GM18861 (cell line): ENCODE data around the gene BDH1.
"Not testable (repeated sequence)": the region's sequence is repeated elsewhere in the genome, so short reads cannot be mapped to it uniquely, and the experiment has no call there.

ENCODE experiments used
- ATAC-seq: cut with Tn5 transposase; IDR thresholded peaks from one replicate; pipeline ENCODE4 v1.9.1; 2021; ENCODE audit not compliant: unreplicated experiment

The BDH1 gene

DNA sequence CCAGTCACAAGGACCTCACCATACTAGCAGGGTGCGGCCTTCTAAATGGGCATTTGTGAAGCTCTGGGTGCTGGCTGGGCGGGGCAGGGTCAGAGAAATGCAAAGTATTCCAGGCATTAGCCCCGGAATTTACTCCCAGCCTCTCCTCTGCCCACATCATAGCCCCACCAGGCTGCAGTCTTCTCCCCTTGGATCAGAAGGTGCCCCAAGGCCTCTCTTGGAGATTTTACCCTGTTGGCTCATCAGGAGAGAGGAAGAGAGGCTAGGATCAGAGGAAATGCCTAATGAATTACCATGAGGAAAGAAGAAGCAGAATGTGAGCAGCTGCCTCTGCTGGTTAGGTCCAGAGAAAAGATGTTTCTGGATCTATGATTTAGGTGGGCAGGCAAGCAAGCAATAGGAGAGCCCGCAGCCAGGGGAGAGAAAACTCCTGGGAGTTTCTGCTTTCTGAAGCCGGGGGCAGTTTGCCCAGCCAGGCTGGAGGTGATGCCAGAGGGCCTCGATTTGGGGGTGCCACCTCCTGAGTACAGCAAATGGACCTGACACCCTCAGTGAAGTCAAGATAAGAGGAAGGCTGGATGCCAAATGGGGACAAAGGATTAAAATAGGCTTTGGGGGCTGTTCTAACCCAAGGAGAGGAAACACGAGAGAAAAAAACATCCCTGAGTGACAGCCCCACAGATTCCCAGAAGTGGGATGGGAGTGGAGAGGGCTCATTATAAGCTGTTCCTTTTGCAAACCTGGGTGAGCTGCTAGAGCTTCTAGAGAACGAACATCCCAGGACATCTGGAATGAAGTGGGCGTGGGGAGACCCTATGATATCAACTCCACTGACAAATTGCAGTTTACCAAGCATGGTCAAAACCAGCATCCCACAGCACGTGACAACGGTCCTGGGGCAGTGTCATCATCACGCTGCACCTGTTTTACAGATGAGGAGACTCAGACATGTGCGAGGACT is 65.4 kb downstream of the BDH1 start:
- ATAC-seq: no peak

DNA sequence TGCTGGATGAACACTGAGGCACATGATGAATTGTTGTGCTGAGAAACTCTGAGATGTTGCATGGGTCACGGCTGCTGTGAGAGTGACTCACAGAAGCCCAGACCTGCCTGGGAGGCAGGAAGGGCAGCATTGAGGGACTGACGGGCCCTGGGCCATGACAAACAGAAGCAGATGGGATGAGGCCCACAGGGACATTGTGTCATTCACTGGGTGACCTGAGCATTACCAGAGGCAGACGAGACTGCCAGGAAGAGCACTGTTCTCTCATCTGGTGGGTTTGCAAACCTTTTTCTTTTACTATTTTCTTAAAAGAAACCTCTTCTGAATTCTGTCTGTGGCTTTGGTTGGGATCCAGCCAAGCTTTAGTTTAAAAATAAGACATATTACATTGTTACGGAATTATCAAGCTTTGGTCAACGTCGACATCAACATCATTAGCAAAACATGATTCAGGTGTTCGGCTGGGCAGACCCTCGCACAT is 67.8 kb downstream of the BDH1 start:
- ATAC-seq: no peak

DNA sequence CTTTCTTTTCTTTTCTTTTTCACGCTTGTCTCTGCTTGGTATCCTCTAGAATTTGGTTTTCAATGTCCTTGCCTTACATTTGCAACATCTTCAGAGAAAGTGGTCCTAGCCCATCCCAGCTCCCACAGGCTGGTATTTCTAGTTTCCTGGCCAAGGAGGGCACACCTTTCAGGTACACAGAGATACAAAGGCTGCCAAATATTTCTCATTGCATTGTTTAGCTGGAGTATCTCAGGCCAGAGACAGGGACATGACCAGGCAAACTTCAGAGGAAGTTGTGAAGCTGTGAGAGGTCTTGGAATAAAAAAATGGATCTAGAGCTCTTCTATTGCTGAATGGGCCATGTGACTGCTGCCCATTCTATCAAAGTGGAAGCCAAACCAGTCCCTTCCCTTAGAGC is 68.9 kb downstream of the BDH1 start:
- ATAC-seq: no peak

DNA sequence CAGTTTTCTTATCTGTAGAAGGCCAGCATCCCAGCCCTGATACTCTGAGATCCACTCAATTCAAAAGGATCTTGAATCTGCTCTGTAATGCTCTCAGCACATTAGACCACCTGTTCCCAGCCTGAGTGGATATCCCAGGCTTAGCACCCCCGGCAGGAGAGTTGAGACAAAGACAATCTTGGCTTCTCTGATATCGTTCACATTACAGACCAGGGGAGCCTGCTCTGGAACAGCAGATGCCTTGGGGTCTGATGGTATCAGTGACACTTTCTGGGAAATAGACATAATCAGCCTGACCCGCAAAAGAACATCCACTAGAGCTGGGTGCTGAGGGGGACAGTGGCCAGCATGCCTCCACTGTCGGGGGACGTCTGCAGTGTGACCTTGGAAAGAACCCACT is 70.6 kb downstream of the BDH1 start:
- no peak for ATAC-seq

DNA sequence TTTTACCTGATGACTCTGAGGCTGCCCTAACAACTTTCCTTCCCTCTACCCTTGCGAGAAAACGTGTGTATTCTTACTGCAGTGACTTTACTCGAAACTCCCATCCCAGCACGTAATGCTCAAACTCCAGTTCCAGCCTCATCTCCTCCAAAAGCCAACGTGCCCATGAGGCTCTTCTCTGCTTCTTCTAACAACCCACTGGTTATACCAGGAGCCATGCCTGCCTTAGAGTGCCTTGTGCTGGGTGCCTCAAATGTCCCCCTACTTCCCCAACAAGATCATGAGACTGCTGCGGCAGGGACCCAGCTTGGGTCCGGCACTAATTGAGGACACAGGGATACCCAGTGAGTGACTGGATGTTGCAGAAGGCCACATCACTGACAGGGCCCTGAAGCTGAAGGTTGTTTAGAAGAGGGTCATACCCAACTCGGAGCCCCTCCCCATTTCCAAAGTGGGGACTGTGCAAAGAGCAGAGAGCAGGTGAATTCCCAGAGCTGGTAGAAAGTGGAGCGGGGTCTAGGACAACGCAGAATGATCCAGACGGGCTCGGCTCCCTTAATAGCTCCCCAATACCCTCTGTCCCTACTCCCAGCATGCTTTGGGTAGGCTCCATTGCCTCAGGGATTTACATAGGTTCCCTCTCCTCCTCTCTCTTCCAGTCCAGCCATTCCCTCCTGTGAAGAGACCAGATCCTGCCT is 71.4 kb downstream of the BDH1 start:
- no peak for ATAC-seq

DNA sequence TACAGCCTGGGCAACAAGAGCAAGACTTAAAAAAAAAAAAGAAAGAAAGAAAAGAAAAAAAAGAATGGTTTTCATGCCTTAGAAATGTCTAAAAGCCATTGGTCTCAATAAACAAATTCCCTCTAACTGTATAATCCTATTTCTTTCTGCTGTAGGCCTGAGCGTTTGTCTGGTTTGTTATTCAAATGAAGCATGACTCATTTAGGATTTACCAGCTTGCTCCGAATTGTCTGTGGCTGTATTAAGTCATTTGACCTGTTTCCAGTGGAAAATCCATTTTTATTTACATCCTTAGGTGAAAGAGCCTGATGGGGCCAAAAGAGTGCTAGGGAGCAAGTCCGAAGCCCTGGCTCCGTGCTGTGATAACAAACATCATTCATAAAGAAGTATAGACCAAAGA is 73.8 kb downstream of the BDH1 start:
- ATAC-seq: no peak

DNA sequence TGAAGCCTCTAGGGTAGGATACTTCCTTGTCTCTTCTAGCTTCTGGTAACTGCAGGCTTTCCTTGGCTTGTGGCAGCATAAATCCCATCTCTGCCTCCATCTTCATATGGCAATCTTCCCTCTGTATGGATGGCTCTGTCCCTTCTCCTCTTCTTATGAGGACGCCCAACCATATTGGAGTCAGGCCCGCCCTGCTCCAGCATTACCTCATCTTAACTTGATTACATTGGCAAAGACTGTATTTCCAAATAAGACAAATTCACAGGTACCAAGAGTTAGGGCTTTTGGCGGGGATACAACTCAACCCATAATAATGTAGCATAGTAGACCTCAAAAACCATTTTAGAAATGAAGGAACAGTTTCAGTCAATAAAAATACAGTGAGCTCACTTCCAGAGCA is 75.4 kb downstream of the BDH1 start:
- no peak for ATAC-seq

DNA sequence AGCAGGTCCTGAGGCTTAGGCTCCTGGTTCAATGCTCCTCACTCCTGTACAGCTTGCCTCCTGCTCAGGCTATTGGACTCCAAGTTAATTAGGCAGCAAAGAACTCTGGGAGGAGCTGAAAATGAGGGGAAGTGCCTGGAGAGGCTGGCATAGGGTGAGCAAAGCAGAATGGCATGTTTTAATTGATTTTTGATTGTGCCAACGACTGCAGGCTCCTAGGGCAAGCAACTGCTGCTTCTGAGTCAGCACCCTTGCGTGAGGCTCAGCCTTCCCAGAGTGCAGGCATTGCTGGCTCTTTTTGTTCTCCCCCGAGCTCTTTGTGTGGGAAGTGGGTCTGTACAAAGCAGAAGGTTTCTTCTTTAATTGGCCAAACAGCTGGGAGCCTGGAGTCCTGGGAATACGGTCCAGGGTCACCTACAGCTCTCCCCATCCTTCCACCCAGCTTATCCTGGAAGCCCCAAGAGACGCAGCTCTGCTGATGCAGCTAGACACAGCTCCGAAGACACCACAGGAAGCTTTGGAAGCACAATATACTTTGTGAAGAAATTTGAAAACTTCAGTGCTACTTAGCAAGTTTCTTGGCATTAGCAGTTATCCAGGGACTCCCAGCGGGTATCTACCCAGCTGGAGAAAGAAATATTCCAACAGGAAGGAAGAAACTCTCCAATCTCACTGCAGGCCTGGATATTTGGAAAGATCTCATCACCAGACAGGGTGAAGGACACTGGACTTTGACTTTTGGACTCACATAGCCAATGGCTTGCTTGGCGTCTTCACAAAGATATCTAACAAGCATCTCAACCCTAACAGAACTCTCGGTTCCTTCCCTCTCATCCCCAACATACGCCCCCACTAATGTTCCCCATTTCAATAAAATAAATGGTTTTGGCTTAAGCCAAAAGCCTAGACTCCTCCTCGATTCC is 76.8 kb downstream of the BDH1 start:
- no peak for ATAC-seq

DNA sequence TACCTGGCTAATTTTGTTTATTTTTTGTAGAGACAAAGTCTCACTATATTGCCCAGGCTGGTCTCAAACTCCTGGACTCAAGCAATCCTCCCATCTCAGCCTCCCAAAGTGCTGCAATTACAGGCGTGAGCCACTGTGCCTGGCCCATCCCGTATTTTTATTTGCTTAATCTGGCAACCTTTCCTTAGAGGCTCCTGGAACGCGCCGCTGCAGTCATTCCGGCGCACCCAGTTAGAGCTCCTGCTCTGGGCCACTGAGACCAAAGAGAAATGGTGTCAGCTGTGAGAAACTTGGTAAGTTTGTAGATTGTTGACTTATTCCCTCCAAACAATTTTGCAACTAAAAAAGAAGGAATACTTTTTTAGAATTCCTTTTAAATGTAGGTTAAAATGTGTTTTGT is 78.0 kb downstream of the BDH1 start:
- not testable (repeated sequence) for ATAC-seq

DNA sequence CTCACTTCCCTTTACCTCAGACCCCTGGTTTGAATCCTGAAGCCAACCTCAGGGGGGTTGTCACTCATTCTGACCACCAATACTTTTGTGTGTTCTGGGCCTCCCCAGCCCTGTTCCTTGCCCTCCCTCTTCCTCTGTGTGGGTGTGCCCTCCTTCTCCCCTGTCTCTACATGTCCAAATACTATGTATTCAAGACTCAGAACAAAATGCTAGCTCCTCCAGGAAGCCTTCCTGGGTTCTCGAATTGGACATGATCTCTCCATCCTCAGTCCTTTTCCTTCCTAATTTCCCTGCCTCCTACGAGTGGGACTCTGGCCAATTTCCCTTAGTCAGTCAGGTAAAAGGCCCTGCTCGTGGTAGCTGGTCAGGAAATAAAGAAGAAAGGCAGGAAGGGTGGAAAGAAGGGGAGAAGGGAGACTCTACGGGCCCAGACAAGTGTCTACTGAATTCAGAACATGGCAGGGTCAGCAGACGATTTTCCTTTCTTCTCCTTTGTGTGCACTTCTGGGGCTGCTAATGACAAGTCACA is 79.7 kb downstream of the BDH1 start:
- no peak for ATAC-seq

DNA sequence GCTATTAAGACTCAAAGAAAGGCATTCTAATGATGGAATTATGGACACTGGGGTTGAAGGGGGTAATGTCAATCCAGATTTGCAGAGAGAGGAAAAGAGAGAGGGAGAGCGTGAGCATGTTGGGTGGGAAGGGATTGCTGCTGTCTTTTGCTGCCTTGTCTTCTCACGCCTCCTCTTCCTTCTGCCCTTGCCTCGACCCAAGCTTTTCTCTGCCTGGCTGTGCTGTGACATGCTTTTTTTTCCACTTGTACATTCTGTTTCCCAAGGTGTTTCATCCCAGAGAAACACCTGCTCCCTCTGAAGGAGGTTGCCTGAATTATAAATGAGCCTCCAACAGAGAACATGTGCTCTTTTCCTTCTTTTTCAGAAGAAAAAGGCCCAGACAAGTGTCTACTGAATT is 80.3 kb downstream of the BDH1 start:
- no peak for ATAC-seq

DNA sequence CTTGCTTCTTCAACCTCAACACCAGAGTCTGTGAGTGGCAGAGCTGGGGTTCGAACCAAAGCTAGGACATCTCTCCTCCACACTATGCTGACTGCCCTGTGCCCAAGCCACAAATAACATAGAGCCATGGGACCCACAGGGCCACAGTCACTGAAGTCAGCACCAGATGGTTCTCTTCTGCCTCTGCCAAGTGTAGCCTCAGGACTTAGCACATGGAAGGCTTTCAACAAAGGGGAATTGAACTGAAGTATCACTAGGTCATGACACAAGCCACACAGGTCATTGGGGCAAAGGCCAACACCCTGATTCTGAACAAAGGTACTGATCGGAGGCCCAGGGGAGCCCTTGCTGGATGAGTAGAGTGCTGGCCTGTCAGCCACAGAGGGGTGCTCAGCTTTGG is 83.6 kb downstream of the BDH1 start:
- no peak for ATAC-seq

DNA sequence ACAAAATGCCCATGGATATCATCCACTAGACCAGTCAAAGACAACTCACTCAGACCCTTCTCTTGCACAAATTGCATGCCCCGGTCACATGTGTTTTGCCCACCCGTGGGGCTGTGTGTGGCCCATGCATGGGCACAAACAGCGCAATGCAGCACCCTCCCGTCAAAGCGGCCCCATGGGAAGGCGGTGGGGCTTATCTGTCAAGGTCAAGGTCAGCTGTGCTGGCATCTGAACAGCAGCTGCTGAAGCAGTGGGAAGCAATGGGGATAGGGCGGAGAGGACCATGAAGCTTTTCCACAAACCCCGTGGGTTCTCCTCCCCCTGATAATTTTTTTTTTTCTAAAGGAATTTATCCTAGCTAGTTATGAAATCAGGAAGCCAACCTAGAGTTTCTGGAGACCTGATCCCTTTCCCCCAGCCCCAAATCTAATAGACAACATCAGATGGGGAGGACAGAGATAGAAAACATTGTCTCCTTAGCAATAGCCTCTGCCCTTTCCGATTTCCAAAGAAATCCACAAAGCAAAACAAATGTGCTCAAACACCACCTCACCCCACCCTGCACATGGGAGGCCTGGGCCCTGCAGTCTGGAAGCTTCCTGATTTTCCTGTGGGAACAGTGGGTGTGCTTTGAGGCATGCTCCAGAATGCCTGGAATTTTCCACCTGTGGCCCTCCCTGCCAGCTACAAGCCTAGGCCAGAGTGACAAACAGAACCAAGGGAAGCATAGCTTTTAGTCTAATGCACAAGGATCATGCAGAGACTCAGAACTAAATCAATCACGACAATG is 84.4 kb downstream of the BDH1 start:
- no peak for ATAC-seq

DNA sequence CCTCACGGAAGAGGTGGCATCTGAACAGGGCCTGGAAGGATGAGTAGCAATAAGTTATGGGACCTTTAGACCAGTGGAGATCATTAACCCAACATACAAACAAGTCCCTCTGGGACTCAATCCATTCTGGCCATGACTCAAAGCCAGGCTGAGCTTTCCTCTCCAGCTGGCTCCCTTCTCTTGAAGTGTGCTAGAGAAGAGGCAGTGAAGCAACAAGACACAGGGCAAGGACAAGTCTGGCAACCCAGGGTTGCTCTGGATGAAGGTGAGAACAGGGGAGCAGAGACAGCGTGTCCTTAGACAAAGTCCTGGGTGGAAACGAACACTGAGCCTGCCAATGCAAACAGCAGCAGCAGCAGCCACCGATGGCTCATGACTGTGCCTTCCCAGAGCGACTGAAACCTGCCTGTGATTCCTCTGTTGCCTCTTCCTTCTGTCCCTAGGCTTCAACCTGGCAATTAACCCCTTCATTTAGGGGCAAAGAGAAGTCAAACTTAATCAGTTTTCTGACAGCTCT is 86.8 kb downstream of the BDH1 start:
- no peak for ATAC-seq

DNA sequence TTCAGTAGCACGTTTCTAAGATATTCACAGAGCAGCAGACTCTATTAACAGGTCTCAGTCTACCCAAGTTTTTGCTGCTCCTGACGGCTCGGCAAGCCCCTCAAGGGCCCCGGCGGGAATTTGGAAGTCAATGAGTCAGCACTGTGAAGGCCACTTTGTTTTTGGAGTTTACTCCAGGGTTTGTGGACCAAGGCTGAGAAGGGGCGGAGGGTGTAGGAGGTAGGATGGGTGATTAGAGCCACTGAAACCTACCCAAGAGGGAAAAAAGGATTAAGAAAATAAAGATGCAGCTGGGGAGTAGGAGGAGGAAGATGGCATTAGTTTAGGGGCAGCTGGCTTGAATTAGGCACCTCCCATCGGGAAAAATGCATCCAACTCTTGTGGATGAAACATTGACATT is 87.6 kb downstream of the BDH1 start:
- no peak for ATAC-seq

DNA sequence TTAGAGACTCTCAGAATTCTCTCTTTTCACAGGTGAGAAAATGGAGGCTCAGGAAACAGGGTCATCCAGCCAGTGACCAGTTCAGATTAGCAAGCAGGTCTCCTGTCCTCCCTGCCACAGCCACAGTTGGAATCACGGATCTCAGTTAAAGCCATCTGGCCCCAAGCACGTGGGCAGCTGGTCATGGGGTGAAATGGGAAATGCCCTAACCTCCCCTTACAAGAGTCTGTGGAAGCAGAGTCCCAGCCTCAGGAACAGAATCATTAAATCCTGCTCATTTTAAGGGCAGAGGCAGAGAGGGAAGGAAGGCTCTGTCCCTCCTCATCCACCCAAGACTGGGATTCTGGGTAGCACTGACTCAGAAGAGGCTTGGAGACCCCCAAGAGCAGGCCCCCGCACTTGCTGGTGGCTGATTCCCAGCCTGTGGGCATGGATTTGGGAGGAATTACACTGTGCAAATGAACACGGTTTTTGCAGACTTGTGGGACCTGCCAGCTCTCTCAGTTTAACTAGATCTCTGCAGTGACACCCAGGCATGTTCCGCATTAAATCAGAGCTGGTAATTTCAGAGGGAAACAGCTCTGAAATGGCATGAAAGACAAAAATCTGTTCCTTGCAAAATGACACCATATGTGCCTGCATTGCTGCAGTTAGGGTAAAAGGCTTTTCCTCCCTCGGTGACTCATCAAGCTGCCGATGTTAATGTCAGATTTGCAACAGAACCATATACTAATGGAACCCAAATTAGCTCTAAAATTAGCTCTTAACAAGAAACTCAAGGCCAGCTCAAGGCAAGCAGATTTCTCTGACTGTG is 89.0 kb downstream of the BDH1 start:
- ATAC-seq: no peak

DNA sequence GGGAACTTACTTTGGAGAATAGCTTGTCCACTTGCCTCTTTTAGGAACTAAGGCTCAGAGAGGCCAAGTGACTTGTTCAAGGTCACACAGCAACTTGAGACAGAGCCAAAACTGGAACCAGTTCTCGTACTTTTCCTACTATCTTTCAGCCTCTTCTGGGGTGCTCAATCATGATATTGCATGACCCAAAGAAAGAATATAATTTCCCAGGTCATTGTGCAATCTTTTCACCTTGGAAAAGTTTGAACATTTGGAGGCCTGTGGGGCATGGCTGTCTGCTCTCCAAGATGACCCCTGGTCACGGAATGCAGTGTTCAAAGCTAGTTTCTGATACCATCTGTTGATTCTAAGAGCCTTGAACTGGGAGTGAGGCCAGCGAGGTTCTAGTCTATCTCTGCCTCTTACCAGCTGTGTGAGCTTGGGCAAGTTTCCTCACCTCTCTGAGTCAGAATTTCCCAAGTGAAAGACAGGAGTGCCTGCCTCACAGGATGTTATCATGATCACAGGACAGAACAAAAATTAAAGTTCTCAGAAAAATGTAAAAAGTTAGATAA is 89.7 kb downstream of the BDH1 start:
- ATAC-seq: no peak

DNA sequence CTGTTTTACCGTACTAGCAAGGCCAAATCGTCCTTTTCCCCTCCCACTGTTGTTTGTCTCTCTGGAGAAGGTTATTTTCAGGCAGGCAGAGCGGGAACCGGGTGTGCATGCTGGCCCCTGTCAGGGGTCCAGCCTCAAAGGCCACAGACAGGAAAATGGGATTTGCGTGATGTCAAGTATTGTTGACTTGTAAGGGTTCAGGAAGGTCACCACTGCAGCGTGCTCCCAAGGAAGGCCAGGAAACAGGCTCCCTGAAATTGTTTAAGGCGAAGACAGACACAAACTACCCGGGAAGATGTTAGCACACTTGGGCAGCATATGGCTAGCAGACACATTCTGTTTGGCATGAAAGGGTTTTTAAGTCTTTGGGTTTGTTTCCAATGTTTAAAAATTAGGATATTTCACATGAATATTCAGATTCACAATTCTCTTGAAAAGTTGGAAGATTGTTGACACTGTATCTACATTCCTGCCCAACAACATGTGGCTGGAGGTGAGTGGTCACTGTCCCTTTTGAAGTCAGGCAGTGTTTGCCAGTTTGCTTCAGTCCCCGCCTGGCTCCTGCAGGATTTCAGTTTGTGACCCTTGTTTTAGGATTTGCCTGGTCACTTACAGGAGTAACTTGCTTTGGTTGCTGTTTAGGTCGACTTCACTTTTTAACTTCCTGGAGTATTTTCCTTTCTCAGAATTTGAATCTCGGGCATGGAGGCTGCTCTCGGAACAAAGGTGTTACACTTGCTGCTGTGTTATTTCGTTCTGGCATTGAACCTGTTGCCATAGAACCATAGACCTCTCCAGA is 90.4 kb downstream of the BDH1 start:
- no peak for ATAC-seq
